LHCN-M2 (cell line): ENCODE data around the gene COL13A1. TPM values are rescaled to one million over a fixed set of nuclear protein-coding genes. Genes with fewer than 3 reads are reported as not detected.

Source experiments
- DNase-seq: peaks from one replicate; pipeline ENCODE4 v3.0.0-alpha.2; 2012; ENCODE audit warnings: low read depth
- total RNA-seq: library from RNA; depleted of rRNA; stranded (reverse); fragments of >200 nt; gene quantifications from 2 replicates; pipeline ENCODE4 v1.2.3, GENCODE V29; 2014

COL13A1 gene
- total RNA-seq, 1 experiment from 2014 or later = 2.6 TPM

DNA sequence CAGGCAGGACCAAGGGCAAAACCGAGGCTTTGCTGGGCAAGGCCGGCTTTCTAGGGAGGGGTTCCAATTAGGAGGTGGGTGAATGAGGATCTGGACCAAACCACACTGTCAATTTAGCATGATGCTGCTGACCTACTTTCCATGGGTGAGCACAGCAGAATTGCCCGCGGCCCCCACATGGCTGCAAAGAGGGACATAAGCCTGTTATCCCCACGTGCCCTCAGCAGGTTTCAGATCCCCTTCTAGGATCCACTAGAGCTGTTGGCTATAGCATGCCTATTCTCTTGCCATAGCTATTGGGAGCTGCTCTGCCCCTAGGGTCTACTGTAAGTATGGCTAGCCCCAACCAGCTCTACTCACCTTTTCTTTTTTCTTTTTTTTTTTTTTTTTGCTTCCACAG lies 102.8 kb downstream of the COL13A1 start:
- no peak for DNase-seq

DNA sequence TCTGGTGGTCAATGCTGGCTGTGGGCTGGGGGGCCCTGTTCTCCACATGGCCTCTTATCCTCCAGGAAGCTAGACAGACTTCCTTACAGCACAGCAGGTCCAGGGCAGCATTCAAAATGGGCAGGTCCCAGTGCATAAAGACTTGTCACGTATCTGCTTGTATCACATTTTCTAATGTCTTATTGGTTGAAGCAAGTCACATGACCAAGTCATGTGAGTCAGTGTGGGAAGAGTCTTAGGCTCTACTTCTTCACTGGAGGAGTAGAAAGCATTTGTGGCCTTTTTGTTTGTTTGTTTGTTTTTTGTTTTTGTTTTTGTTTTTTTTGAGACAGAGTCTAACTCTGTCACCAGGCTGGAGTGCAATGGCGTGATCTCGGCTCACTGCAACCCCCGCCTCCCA lies 104.7 kb downstream of the COL13A1 start:
- DNase-seq = peak; percentile 5

DNA sequence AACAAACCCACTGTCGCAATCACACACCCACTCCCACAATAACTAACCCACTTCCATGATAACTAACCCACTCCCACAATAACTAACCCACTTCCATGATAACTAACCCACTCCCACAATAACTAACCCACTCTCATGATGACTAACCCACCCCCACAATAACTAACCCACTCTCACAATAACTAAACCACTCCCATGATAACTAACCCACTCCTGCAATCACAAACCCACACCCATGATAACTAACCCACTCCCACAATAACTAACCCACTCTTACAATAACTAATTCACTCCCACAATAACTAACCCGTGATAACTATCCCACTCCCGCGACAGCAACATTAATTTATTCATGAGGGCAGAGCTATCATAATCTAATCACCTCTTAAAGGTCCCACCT lies 105.8 kb downstream of the COL13A1 start:
- no peak for DNase-seq

DNA sequence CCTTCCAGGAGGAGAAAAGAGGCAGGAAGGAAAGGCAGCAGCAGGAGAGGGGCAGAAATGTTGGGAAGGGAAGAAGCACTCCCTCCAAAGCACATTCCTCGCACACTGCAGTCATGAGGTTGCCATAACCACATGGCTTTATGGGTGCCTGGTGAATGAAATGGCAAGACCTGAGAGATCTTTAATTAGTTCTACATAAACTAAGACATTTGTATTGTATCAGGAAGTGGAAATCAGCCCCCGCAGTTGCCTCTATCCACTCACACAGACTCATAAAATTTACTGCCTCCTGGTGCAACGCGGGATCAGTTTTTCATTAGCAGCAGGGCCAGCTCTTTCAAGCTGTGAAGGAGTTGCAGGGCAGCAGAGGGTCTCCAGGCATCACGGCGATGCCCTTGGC lies 106.4 kb downstream of the COL13A1 start:
- no peak for DNase-seq

DNA sequence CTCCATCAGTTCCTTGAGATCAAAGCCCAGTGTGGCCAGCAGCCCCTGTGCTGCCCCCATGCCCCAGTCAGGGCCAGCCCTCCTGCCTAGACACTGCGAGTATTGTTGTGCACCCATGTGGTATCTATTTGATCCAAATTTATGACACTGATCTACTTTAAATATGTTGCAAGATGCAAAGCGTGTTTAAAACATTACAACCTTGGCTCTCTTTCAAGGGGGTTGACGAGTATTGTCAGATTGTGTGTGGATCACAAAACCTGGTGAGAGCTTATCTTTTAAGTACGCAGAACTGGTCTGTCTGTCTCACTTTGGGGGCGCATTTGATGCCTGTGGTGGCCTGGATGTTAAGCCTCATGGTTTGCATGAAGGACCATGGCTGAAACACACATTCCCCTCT lies 108.9 kb downstream of the COL13A1 start:
- no peak for DNase-seq

DNA sequence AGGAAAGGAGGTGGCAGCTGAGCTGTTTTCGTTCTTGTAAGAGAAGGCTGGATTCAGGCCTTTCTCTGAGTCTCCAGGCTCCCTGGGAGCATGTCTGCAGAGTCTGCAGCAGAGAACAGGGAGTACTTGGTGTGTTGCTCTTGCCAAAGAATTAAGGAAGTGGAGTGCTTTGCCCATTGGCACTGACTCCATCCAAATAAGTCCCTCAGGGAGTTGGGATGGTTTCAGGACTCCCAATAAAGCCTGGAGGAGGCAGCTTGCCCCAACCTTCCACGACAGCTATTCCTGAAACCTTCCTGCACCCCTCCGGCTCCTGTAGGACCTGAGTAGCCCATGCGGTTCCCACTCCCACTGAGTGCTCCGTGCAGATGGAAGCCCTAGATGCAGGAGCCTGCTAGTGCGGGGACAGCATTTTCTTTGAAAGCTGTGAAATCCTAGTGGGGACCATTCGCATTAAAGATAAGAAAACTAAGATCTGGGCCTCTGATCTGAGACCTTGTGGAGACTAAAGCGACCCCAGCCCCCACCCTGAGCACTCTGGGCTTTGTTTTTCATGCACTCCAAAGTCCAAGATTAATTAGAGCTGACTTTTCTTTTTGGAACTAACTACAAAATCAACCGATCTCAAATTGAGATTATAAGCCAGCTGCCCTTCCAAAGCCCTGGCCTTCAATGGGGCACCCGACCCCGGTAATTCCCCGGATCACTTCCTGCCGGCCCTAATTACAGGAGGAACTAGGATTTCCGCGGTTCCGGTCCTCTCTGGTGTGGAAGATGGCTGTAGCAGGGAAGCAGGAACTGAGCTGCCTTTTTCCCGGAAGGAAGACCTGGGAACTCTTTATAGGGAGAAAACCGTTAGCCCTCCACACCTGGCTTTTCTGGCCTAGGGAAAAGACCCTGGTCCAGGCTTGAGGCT lies 110.2 kb downstream of the COL13A1 start:
- DNase-seq = no peak

DNA sequence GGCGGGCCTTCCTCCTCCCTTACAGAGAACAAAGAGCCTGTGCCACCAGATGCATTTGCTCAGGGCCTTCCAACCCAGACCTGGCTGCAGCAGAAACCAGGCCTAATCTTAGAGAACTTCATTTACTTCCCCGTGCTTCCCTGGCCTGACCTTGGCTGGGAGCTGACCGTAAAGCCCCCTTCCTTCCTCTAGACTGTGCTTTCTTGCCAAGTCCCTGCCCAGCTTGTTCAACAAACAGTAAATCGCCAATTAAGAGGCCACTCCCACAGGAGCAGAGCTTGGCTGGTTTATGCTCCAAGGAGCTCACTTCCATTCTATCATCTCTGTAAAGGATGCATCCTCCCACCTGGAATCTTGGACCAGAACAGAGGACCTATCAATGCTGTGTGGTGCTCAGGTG lies 110.9 kb downstream of the COL13A1 start:
- DNase-seq = no peak

DNA sequence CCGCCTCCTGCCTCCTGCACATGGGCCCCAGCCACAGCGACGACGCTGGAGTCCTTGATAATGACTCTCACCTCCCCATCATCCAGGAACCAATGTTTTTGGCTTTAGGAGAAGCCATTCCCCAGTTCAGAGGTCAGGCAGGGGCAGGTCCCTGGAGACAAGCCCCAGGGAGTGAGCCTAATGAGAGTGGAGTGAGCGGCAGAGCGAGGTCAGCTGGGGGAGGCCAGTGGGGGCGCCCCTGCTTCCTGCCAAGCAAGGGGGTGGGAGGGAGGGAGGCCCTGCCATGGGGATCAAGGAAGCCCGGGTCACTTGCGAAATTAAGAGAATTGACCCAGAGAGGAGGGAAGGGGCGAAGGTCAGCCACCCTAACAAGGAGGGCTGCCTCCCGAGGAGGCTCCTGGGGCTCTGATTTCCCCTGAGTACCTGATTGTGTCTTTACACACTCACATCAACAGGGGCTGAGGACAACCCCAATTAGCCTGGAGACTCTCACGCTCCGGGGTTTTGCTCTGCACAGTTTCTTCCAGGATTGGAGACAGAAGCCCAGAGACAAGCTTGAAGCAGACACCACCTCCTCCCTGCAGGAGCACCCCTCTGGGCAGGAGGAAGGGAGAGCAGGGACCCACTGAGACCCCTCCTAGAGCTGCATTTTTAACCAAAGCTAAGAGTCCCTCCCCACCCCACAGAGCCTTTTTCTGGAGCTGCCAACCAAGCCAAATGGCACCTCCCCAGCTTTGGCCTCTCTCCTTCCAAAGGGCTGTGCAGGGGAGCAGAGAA lies 112.1 kb downstream of the COL13A1 start:
- no peak for DNase-seq

DNA sequence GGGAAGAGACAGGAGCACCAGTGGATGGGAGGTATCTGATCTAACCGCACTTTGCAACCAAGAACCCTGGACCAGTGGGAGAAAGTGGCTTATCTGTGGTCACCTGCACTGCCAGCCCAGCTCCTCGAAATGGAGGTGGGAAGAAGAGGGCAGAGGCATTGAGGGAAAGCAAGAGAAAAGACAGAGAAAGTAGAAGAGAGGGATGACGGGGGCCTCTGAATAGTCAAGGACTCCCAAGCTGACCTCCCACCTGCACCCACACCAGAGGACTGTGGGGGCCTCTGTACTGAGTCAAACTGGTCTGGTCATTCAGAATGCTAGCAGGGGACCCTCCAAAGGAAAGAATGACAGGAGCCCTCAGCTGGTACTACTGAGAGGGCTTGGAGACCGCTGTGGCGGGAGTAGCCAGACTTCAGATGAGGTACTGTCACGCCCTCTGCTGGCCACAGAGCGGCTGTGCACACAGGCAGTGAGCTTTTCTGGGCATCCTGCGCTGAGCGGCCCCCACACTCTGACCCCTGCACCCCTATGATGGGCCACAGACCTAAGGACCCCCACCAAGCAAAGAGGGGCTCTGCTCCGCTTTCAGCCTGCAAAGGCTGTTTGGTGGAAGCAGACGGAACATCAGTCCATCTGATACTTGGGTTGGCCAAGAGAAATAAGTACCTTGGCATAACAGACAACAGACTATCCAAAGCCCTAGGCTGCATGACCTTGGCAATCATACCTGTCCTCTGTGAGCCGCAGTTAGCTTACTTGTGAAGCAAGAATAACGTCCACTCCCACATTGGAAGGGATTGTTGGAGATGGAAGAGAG lies 112.9 kb downstream of the COL13A1 start:
- DNase-seq = peak; percentile 51

DNA sequence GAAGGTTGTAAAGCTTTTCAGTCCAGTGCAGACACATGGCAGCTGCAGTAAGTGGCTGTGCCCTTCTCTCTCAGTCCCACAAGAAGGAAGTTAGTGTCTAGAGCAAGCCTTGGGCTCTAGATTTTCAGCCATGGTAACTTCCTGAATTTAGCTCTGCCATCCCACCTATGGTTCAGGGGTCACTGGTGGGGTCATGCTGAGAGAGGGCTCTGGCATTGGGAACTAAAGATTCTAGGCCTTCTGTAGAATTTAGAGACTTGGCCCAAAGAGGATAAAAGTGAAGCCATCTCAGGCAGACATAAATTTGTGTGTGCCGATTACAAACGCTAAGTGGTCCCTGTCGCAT lies 113.5 kb downstream of the COL13A1 start:
- no peak for DNase-seq

DNA sequence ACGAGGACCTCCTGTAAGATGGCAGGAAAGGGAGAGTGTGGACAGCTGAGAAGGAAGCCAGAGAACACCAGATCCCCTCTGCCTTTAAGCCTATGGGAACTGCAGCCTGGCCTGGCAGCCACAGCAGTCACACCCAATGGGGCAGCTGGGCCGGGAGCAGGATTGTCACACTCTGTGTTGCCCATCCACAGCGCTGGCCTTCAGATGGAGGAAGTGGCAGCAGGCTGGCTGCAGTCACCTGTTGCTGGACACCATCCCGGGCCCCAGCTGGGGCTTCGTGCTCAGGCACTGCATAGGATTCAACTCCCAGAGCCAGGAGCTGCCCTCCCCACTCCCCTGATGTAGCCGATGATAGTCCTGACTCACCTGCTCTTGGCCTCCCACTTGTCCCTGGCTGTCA lies 114.4 kb downstream of the COL13A1 start:
- no peak for DNase-seq

DNA sequence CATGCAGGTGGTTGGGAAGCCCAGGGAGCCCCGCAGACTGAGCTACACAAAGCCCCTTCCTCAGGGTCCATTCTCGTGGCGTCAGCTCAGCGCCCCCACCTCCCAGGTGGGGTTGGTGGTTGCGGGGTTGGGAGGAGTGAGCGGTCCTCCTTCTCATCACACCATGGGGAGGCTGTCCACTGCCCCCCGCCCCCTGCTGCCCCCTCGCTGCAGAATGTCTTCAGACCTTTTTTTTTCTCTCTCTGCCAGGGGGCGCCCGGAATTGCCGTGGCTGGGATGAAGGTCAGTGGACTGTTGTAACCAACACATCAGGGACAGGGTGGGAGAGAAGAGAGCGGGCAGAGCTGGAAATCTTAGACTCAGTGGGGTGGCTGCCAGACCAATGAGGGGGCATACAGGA lies 116.3 kb downstream of the COL13A1 start:
- DNase-seq = no peak

DNA sequence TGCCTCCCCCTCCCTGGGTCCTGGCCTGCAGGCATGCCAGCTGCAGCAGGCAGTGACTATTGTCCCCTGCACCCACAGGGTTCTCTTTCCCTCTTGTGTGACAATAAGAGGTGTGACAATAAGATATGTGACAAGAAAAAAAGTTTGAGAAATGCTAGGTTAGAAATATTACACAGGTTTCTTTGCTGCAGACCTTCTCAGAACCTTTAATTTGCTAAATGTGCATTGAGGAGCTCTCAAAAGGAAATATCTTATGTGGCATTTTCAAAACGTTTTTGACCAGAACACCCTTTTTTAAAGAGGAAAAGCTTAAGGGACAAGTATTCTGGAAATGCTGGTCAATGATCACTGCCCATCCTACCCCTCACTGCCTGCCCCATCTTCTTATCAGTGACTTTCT lies 117.5 kb downstream of the COL13A1 start:
- no peak for DNase-seq

DNA sequence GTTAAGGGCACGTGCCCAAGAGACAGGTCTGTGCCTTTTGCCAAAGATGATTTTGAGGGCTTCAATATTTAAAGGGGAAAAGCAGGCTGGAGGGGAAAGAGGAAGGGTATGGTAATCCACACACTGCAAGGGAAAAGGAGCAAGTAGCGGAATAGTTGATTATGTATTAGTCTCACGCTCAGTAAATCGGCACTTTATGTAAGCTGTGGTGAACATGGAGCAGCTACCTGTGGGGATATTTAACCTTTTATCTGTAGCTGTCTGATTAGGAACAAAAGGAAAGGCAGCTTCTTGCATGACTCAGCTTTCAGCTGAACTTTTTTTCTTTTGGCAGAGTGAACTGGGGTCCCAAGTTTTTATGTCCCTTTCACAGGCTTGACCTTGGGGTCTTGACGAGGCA lies 123.4 kb downstream of the COL13A1 start:
- DNase-seq = no peak

DNA sequence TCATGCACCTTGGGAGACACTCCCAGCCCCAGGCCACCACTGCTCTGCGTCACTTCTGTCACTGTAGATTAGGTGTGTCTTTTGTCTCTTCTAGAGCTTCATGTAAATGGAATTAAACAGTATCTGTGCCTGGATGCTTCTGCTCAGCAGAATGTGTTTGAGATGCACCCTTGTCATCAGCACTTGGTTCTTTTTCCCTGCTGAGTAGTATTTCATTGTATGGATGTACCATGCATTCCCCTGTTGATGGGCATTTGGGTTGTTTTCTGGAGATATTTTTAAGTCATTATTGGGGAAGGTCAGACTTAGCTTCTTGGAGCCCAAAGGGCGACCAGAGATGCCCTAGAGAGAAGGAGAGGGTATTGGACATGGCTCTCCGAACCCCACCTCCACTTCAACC lies 126.6 kb downstream of the COL13A1 start:
- no peak for DNase-seq

DNA sequence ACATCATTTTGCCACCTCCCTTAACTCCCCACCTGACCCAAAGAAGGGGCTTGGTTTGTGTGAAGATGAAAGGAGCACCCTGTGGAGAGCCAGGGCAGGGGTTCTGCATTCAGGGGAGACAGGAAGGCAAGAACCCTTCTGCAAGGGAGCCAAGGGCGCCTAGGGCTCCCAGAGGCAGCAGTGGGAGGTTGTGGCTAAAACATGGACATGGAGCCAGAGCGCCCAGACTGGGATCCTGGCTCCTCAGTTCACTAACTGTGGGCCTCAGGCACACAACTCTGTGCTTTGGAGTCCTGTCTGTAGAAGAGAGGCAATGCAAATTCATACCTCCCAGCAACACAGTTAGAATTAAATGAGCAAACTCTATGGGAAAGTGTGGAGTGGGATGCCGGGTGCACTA lies 127.9 kb downstream of the COL13A1 start:
- no peak for DNase-seq

DNA sequence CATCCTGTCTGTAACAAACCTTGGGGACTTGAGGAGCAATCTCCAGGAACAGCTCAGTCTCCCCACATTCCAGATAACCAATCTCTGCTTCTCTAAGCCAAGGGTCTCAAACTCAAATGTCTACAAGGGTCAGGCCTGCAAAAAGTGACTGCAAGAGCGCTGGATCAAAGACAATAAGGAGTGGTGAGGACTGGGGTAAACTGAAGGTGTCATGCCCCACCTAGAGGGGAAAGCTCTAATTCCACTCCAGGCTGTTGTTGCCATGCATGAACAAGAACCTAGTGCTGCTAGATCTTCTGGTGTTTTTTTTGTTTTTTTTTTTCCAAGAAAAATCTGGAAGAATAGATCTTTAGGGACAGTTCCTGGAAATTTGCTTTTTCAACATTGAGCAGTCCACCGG lies 133.1 kb downstream of the COL13A1 start:
- no peak for DNase-seq

DNA sequence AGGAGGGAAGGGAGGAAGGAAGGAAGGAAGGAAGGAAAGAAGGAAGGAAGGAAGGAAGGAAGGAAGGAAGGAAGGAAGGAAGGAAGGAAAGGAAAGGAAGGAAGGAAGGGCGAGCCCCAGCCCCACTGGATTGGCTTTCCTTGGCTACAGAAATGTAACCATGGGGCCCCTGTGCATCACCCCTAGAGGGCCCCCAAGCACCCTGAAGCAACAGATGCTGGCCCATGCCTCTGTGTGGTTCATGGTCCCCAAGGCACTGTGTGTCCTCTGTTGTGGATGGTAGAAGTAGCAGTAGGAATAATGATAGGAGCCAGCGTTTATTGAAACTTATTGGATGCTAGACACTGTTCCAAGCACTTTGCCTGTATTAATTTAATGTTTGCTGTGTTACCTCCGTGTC lies 134.4 kb downstream of the COL13A1 start:
- no peak for DNase-seq

DNA sequence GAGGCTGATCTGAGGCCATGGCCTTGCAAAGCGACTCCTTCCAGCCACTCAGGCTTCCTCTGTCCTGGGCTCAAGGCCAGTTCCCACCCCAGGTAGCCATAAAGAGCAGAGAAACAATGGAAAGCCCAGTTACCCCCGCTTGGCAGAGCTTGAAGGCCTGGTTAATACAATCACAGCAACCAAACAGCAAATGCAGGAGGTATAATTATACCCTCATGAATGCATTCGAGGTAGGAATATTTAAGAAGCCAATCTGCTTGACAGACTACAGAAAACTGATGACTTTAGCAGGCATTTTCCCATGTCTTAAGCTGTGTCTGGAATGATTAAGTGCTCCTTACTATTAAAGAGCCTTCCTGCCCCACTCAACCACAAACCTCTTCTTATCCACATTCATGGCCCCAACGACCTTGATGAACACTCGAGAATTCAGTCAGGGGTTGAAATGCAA lies 136.9 kb downstream of the COL13A1 start:
- DNase-seq = no peak

DNA sequence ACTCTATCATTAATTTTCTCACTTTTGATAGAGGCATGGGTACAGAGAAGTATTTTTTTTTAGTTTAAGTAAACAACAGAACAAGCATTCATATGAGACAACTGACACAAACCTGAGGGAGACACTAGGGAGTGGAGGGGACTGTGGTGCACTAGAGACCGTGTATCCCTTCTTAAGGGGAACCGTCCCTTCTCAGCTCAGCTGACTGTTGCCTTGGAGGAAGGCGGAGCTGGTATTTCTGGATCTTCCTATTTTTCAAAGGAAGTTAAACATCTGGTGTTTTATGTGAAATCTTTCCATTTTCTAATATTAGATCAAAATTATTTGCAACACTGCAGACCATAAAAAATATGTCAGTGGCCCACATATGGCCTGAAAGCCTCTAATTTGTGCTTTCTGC lies 137.4 kb downstream of the COL13A1 start:
- DNase-seq = no peak

DNA sequence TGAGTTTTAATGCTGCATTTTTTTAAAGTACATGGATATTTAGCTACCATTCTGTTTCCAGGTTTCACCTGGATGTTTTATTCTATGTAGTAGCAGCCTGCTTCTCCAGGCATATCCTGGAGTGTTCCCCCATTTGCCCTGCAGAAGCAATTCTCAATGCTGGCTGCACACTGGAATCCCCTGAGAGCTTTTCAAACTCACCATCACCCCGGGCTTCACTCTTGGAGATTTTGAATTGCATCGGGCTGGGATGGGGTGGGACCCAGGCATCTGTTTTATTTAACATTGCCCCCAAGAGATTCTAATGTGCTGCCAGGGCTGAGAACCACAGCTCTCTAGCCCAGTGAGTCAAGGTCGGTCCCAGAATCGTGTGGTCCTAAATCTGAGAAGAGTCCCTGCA lies 137.8 kb downstream of the COL13A1 start:
- no peak for DNase-seq

DNA sequence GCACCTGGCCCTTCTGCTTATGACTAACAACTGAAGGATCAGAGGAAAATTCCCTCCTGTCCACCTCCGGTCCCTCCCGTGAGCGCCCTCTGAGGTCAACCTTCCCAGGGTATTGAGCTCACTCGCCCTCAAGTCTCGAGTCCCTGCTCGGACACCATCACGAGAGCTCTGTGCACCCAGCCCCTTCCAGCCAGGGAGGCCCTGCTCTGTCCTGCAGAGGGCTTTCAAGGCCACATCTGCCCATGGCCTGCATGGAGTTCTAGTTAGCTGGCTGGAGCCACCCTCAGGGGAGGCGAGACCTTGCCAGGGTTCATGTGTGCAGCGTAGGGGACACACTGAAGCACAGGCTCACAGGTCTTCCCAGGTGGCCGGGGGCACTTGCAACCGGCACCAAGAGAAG lies 140.0 kb downstream of the COL13A1 start:
- DNase-seq = no peak
